HUDEP-2 (cell line): ENCODE measurements around the gene RHCE.
"Not testable (repeated sequence)": the region's sequence is repeated elsewhere in the genome, so short reads cannot be mapped to it uniquely, and the experiment has no call there.

Experiments
- DNase-seq, 76 experiments: peaks; one replicate each; lab custom pipeline; 2025; ENCODE audit not compliant: unreplicated experiment in 76 of 76; lab: John Stamatoyannopoulos, UW

RHCE gene

GRCh38 chr1:25355841-25356395 lies 64.7 kb downstream of the RHCE start:
- DNase-seq: peak in 1 of 76 experiments; percentile 16

DNA sequence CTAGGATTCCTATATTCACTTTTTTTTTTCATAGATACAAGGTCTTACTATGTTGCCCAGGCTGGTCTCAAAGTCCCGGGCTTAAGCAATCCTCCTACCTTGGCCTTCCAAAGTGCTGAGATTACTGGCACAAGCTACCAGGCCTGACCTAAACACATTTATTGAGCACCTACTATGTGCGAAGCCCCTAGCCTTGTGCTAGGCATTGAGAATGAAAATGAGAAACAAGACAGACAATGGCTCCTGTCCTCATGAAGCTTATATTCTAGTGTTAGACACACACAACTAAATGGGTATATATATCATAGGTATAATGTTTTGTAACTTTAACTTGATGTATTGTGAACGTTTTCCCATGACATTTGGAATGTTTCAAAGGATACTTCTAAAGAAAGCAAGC lies 71.0 kb downstream of the RHCE start:
- DNase-seq: no peak

DNA sequence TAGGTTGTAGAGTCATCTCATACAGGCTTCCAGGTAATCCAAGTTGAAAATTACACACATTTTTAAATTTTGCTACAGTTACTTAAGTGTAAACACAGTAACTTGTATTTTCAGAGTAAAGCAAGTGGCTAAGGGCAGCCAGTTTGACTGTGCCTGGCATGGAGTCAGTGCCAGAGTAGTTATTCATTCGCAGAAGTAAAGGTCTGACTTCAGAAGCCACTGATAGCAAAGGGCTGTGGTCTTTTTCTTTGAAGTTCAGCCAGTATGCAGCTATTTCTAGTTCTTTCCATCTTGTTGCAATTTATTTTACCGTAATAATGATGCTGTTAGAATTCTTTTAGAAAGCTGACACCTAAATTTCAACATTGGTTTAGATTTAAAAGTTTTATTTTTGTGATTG lies 73.1 kb downstream of the RHCE start:
- DNase-seq: no peak

DNA sequence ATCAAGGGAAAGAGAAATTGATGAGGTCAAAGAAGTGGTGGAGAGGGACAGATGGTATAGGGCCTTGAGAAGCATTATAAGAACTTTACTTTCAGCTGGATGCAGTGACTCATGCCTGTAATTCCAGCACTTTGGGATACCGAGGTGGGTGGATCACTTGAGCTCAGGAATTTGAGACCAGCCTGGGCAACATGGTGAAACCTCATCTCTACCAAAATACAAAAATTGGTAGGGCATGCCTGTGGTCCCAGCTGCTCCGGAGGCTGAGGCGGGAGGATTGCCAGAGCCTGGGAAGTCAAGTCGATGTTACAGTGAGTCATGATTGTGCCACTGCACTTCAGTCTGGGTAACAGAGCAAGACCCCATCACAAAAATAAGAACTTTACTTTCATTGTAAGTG lies 76.8 kb downstream of the RHCE start:
- DNase-seq: no peak

GRCh38 chr1:25342846-25343245 lies 77.8 kb downstream of the RHCE start:
- DNase-seq: no peak

DNA sequence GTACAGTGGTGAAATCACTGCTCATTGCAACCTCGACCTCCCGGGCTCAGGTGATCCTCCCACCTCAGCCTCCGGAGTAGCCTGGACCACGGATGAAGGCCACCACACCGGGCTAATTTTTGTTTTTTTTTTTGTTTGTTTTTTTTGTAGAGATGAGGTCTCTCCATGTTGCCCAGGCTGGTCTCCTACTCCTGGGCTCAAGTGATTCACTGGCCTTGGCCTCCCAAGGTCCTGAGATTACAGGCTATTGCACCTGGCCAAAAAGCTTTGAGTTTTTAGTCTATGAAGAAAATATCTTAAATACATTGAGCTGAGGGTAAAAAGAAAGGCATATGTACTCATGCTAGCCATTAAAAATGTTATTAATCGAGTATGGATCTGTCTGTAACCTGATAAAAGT lies 78.9 kb downstream of the RHCE start:
- no peak for DNase-seq

- DNase-seq: no peak
These were observed 81.6 kb downstream of the RHCE start for GRCh38 chr1:25338986-25339385.

DNA sequence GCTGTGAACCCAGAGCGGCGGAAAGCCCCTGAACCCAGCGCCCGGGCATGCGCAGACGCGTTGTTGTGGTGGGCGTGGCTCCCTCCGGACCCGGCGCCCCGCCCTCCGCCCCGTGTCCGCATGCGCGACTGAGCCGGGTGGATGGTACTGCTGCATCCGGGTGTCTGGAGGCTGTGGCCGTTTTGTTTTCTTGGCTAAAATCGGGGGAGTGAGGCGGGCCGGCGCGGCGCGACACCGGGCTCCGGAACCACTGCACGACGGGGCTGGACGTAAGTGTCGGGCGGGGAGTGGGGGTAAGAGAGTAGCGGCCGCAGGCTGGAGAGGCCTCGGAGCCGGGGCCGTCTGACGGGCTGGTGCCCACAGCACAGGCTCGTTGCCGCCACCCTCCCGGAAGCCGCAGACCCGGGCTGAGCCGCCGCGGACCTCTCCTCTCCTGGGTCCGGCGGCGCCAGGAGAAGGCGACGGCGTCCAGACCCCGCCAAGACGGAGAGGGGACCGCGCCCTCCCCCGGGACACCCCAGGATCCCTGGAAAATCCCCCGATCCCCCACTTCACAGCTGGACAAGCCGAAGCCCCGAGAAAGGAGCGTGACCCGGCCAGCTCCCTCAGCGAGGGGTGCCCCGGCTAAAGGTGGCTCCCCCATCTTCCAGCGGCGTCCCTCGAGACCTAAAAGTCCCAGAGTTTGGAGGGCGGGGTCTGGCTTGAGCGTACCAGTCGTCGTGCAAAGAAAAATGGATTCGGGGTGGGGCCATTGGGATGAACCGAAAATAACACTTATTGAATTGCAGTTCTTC lies 82.2 kb downstream of the RHCE start, which contains the start of gene TMEM50A:
TMEM50A (plus strand) TSS at position 147 of the 794 bp plus-strand sequence. CDS start 2,153 bp downstream, outside the sequence.
- peak in 73 of 76 experiments; percentile 11 to 86 (median 74) for DNase-seq

DNA sequence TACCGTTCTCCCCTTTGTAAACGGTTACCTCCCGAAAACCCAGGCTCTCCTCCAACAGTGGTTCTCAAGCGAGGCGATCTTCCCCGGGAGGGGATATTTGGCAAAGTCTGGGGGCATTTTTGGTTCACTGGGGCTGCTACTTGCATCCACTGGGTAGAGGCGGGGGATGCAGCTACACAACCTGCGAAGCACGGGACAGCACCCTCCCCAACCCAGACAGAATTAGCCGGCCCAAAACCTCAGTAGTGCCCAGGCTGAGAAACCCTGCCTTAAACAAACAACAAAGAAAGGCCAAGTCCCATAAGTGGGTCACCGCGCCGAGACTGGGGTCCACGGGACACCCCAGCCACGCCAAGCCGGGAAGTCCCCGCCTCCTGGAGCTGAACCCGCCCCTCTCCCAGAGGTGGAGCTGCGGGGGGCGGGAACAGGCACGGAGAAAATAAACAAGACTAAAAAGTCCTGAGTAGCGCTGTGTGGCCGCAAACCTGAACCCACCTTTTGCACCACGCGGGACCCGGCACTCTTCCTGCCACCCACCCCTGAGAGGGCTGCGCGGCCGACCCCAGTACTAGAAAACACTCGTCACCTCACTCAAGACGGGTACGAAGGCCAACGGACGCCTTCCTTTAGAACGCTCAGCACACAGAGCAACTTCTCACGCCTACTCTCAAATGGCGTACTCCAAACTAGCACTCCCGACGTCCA lies 83.0 kb downstream of the RHCE start:
- not testable (repeated sequence) for DNase-seq

GRCh38 chr1:25336922-25337354 lies 83.7 kb downstream of the RHCE start:
- peak in 5 of 76 experiments; percentile 20 to 55 (median 34) for DNase-seq

- peak in 7 of 76 experiments; percentile 12 to 30 (median 19) for DNase-seq
These were observed 90.7 kb downstream of the RHCE start for GRCh38 chr1:25329950-25330349.

GRCh38 chr1:25329336-25329735 lies 91.3 kb downstream of the RHCE start:
- not testable (repeated sequence) for DNase-seq

- DNase-seq: not testable (repeated sequence)
These were observed 91.8 kb downstream of the RHCE start for GRCh38 chr1:25328791-25329185.

DNA sequence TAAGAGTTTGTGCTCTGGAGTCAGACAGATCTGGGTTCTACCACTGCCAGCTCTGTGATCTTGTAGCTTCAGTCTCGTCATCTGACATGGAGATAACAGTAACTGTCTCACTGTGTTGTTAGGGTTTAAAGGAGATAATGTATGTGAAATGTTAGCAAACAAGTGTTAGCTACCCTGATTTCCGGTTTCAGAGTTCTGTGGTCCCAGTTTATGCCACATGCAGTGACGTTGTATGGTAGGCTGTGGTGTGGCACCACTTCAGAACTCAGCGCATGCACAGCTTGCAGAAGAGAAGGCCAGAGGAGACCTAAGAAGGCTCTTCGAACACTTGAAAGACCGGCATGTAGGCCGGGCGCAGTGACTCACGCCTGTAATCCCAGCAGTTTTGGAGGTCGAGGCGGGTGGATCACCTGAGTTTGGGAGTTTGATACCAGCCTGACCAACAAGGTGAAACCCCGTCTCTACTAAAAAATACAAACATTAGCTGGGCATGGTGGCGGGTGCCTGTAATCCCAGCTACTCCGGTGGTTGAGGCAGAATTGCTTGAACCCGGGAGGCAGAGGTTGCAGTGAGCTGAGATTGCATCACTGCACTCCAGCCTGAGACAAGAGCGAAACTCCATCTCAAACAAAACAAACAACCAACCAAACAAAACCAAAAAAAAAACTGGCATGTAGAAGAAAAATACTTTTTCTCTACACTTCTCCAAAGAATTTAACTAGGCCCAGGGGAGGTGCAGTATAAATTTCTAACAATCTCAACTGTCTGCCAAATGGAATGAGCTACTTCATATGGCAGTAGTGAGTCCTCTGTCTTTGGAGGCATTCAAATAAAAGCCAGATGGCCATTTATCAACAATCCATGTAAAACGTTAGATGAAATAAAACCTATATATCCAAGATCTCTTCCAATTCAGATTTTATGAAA lies 92.5 kb downstream of the RHCE start:
- DNase-seq: not testable (repeated sequence)

GRCh38 chr1:25324407-25324806 lies 96.2 kb downstream of the RHCE start:
- DNase-seq: not testable (repeated sequence)

DNA sequence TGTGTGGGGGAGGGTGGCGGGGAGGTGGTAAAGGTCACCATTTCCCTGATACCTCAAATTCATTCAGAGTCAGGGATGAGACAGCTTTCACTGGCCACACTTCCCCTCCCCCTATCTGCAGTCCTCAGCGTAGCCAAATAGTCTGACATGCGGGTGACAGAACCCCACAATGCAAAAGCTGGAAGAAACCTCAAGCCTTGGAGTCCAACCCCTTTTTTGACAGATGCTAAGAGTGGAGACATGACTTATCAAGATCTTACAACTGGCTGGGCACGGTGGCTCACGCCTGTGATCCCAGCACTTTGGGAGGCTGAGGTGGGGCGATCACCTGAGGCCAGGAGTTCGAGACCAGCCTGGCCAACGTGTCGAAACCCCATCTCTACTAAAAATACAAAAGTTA lies 98.5 kb downstream of the RHCE start:
- peak in 3 of 76 experiments; percentile 2 to 16 (median 11) for DNase-seq

DNA sequence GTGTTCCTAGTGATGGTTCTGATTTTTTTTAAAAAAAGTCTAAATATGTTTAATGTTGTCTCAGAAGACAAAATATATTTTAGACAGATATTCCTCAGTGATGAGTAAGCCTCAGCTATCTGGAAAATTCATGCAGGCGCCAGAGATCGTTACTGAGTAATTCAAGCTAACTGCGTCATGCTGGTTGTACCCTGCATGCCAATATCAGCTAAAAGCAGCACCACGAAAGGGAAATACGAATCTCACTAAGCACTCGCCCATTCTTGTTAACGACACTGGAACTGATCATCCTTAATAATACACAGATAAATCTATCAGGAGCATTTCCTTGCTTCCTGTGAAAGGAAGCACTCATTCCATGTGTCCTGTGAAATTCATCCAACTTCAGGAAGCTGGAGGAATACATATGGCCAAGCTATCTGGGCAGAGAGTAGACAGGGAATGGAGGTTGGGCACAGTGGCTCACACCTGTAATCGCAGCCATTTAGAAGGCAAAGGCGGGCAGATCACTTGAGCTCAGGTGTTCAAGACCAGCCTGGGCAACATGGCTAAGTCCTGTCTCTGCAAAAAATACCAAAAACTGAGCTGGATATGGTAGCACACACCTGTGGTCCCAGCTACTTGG lies 100.2 kb downstream of the RHCE start:
- peak in 29 of 76 experiments; percentile 12 to 67 (median 33) for DNase-seq

DNA sequence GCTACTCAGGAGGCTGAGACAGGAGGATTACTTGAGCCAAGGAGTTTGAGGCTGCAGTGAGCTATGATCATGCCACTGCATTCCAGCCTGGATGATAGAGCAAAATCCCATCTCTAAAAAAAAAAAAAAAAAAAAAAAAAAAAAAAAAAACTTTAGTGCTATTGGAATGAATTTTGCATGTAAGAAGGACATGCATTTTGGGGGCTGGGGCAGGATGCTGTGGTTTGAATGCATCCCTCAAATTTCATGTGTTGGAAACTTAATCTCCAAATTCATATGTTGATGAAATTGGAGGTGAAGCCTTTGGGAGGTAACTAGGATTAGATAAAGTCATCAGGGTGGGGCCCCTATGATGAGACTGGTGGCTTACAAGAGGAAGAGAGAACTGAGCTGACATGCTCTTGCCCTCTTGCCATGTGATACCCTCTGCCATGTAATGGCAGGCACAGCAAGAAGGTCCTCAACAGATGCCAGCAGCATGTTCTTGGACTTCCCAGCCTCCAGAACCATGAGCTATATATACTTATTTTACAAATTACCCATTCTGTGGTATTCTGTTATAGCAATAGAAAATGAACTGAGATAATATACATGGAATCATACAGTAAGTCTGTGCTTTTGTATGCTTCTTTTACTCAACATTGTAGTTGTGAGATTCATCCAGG lies 107.7 kb downstream of the RHCE start:
- DNase-seq: peak in 1 of 76 experiments; percentile 14
